ENCODE results near the gene FCER1G.

- TF ChIP-seq CTCF (conservative IDR thresholded peaks at IDR 0.05; ENCODE audit: low read depth, low read length) (no peak), EZH2phosphoT487 (IDR thresholded peaks at IDR 0.05; ENCODE audit: borderline replicate concordance, low read length) (no peak), EZH2 (IDR thresholded peaks at IDR 0.05; ENCODE audit: low read length, unreplicated experiment) (no peak)
Observed at GRCh38 chr1:161242313-161242712, 27.2 kb downstream of the FCER1G start.
